GM04504 (cell line): ENCODE measurements around the gene MEX3D.
"Not testable (repeated sequence)": the region's sequence is repeated elsewhere in the genome, so short reads cannot be mapped to it uniquely, and the experiment has no call there.

Source experiments
- DNase-seq: peaks from one replicate; pipeline ENCODE4 v3.0.0-alpha.2; 2012; ENCODE audit warnings: low read depth

Gene MEX3D

GRCh38 chr19:1571358-1571757 is 3.2 kb upstream of the MEX3D start:
- DNase-seq, result no peak

GRCh38 chr19:1570836-1571235 is 2.7 kb upstream of the MEX3D start:
- no peak for DNase-seq

GRCh38 chr19:1569997-1570396 is 1.9 kb upstream of the MEX3D start:
- no peak for DNase-seq

GRCh38 chr19:1567848-1568227 is 287 bp downstream of the MEX3D start:
- DNase-seq, result no peak

- DNase-seq, result no peak
Measured at GRCh38 chr19:1567116-1567847, 843 bp downstream of the MEX3D start.

- peak; percentile 72 for DNase-seq
Measured at GRCh38 chr19:1566392-1567115, 1.6 kb downstream of the MEX3D start.

GRCh38 chr19:1563251-1563650 is 4.9 kb downstream of the MEX3D start:
- DNase-seq, result no peak

GRCh38 chr19:1561236-1561842 is 6.8 kb downstream of the MEX3D start:
- no peak for DNase-seq

- no peak for DNase-seq
Measured at GRCh38 chr19:1560286-1560882, 7.7 kb downstream of the MEX3D start.

GRCh38 chr19:1558552-1558951 is 9.6 kb downstream of the MEX3D start:
- DNase-seq, result no peak

GRCh38 chr19:1556390-1557070 is 11.6 kb downstream of the MEX3D start:
- no peak for DNase-seq

GRCh38 chr19:1555487-1556389 is 12.4 kb downstream of the MEX3D start:
- no peak for DNase-seq

- DNase-seq, result no peak
Measured at GRCh38 chr19:1554968-1555367, 13.2 kb downstream of the MEX3D start.

GRCh38 chr19:1553415-1553814 is 14.7 kb downstream of the MEX3D start:
- DNase-seq, result no peak

GRCh38 chr19:1551068-1552040 is 16.8 kb downstream of the MEX3D start:
- no peak for DNase-seq

GRCh38 chr19:1549332-1549945 is 18.7 kb downstream of the MEX3D start:
- no peak for DNase-seq

GRCh38 chr19:1540365-1540925 is 27.7 kb downstream of the MEX3D start:
- DNase-seq, result no peak

GRCh38 chr19:1539749-1540148 is 28.4 kb downstream of the MEX3D start:
- not testable (repeated sequence) for DNase-seq

GRCh38 chr19:1538978-1539377 is 29.1 kb downstream of the MEX3D start:
- no peak for DNase-seq
